HepG2 (cell line): ENCODE data around the gene KRTAP5-6.

Experiments used
- CTCF ChIP-seq: sonication (generic); formaldehyde crosslinking; IDR thresholded peaks from 2 replicates; pipeline ENCODE4 v1.5.0; 2020; ENCODE audit warnings: mild to moderate bottlenecking, missing genetic modification reagents, moderate library complexity
- EHMT2 ChIP-seq: fragments of 200-600 bp; sonication (generic); IDR thresholded peaks from 2 replicates; pipeline ENCODE4 v1.7.0; 2017; ENCODE audit warnings: antibody characterized with exemption, low read depth, low read length, borderline replicate concordance
- JUND ChIP-seq: sonication (generic); formaldehyde crosslinking; IDR thresholded peaks from 2 replicates; pipeline ENCODE4 v1.8.0; 2022; ENCODE audit warnings: mild to moderate bottlenecking, missing genetic modification reagents
- POGZ ChIP-seq: sonication (generic); formaldehyde crosslinking; IDR thresholded peaks from 2 replicates; pipeline ENCODE4 v1.4.0; 2020; ENCODE audit warnings: mild to moderate bottlenecking, missing genetic modification reagents
- POLR2A ChIP-seq, 2 experiments: IDR thresholded peaks; 2 replicates each; pipeline ENCODE4 v1.6.1; 2011; ENCODE audit warnings: low read depth in 2 of 2, low read length in 2 of 2, mild to moderate bottlenecking in 1 of 2, moderate library complexity in 1 of 2; ENCODE audit not compliant: insufficient read depth in 1 of 2
- POLR2AphosphoS5 ChIP-seq: IDR thresholded peaks from 2 replicates; pipeline ENCODE4 v1.6.1; 2012; ENCODE audit warnings: low read depth, low read length
- SALL2 ChIP-seq: sonication (generic); formaldehyde crosslinking; IDR thresholded peaks from 2 replicates; pipeline ENCODE4 v1.8.1; 2023; ENCODE audit warnings: mild to moderate bottlenecking, missing genetic modification reagents, inconsistent platforms
- SKIL ChIP-seq: sonication (generic); formaldehyde crosslinking; IDR thresholded peaks from 2 replicates; pipeline ENCODE4 v1.8.0; 2022; ENCODE audit warnings: missing genetic modification reagents, mild to moderate bottlenecking, moderate library complexity, borderline replicate concordance
- SNRNP70 ChIP-seq: fragments of 200-400 bp; formaldehyde crosslinking; IDR thresholded peaks from 2 replicates; pipeline ENCODE4 v1.6.1; 2017; ENCODE audit warnings: mild to moderate bottlenecking, low read depth, low read length, moderate library complexity
- TCF7 ChIP-seq: sonication (generic); IDR thresholded peaks from 2 replicates; pipeline ENCODE4 v1.6.1; 2016; ENCODE audit warnings: antibody characterized with exemption, low read depth
- YEATS4 ChIP-seq: sonication (generic); formaldehyde crosslinking; IDR thresholded peaks from 2 replicates; pipeline ENCODE4 v1.4.0; 2020; ENCODE audit warnings: missing genetic modification reagents, borderline replicate concordance
- ZC3H13 ChIP-seq: sonication (generic); formaldehyde crosslinking; IDR thresholded peaks from 2 replicates; pipeline ENCODE4 v1.8.1; 2023; ENCODE audit warnings: mild to moderate bottlenecking, missing genetic modification reagents, moderate library complexity
- ZFP82 ChIP-seq: sonication (generic); formaldehyde crosslinking; IDR thresholded peaks from 2 replicates; pipeline ENCODE4 v1.5.1; 2020; ENCODE audit warnings: mild to moderate bottlenecking, missing genetic modification reagents, borderline replicate concordance
- ZKSCAN5 ChIP-seq: sonication (generic); formaldehyde crosslinking; IDR thresholded peaks from 2 replicates; pipeline ENCODE4 v1.5.1; 2020; ENCODE audit warnings: mild to moderate bottlenecking, missing genetic modification reagents

GRCh38 chr11:1655168-1656060 is 41.6 kb upstream of the KRTAP5-6 start:
- TF ChIP-seq ZFP82 (CRISPR knock-in tag) (no peak), POLR2AphosphoS5 (no peak), JUND (no peak), EHMT2 (no peak), SNRNP70 (no peak), CTCF (no peak), SKIL (CRISPR knock-in tag) (no peak), TCF7 (no peak), ZC3H13 (no peak), POLR2A (IDR thresholded peaks at IDR 0.05; ENCODE audit: insufficient read depth in 1 of 2, low read depth in 2 of 2, low read length in 2 of 2) (no peak; a peak in 1 of 4 replicates), ZKSCAN5 (CRISPR knock-in tag) (no peak), YEATS4 (CRISPR knock-in tag) (no peak), SALL2 (CRISPR knock-in tag) (no peak), POGZ (no peak)
